Measurements from ENCODE around the gene PARP4.
"Not testable (repeated sequence)": the region's sequence is repeated elsewhere in the genome, so short reads cannot be mapped to it uniquely, and the experiment has no call there.

Gene PARP4

GRCh38 chr13:24512197-24512907 is at the start of gene PARP4:
TSS of gene PARP4 (minus strand) at chr13:24512778. CDS start at chr13:24503776, 9,002 bp downstream.
- Histone ChIP-seq H3K27ac (peak within 1 kb of the TSS; percentile 84 to 85), H3K36me3 (no peaks in the 10 kb centered on the region), H3K4me1 (peaks cover 0 to 13% (median 8%) of the 10 kb centered on the region in 4 donors), H3K4me3 (peak within 1 kb of the TSS; percentile 66 to 88), H3K9me3 (no peaks in the 10 kb centered on the region), H3K27me3 (no peaks in the 10 kb centered on the region)
- DNase-seq: peak; percentile 79 to 86
- intact Hi-C loops (cut with DNase I; ENCODE audit: low total_unique reads): no loop called here
- no peak for TF ChIP-seq CTCF (IDR thresholded peaks at IDR 0.05)

GRCh38 chr13:24560579-24561187 is 48.1 kb upstream of the PARP4 start:
- H3K36me3 ChIP-seq; H3K9me3 ChIP-seq; DNase-seq; H3K27ac ChIP-seq; H3K27me3 ChIP-seq; H3K4me1 ChIP-seq; intact Hi-C loops (cut with DNase I; ENCODE audit: low total_unique reads); H3K4me3 ChIP-seq: not testable (repeated sequence)

- H3K9me3 ChIP-seq; H3K27me3 ChIP-seq; H3K27ac ChIP-seq; H3K4me1 ChIP-seq; H3K36me3 ChIP-seq; intact Hi-C loops (cut with DNase I; ENCODE audit: low total_unique reads); DNase-seq; H3K4me3 ChIP-seq: not testable (repeated sequence)
Observed at GRCh38 chr13:24559431-24560218, 47.0 kb upstream of the PARP4 start.

- H3K36me3 ChIP-seq: no peaks in the 10 kb centered on the region
- H3K4me3 ChIP-seq: no peak overlapping the region
- no peak overlapping the region for H3K27ac ChIP-seq
- TF ChIP-seq CTCF (IDR thresholded peaks at IDR 0.05): no peak
- intact Hi-C loops (cut with DNase I; ENCODE audit: low total_unique reads): no loop called here
- H3K4me1 ChIP-seq: no peaks in the 10 kb centered on the region
- peaks cover 0 to 5% (median 0%) of the 10 kb centered on the region in 3 donors for H3K9me3 ChIP-seq
- peaks cover 0 to 9% of the 10 kb centered on the region in 2 donors for H3K27me3 ChIP-seq
- no peak for DNase-seq
Observed at GRCh38 chr13:24557081-24557480, 44.5 kb upstream of the PARP4 start.

GRCh38 chr13:24553892-24554291 is 41.3 kb upstream of the PARP4 start:
- not testable (repeated sequence) for H3K4me3 ChIP-seq

GRCh38 chr13:24541476-24542352 is 29.1 kb upstream of the PARP4 start:
- peak in 1 of 2 donors; percentile 58 for DNase-seq
- Histone ChIP-seq H3K4me1 (peaks cover 0 to 14% (median 4%) of the 10 kb centered on the region in 4 donors), H3K27me3 (peaks cover 0 to 32% of the 10 kb centered on the region in 2 donors), H3K4me3 (peak overlapping the region; percentile 34 to 46)
- H3K9me3 ChIP-seq; H3K36me3 ChIP-seq; H3K27ac ChIP-seq; intact Hi-C loops (cut with DNase I; ENCODE audit: low total_unique reads): not testable (repeated sequence)

More at GRCh38 chr13:24553892-24554291, 41.3 kb upstream of the PARP4 start:
- H3K4me1 ChIP-seq; H3K27me3 ChIP-seq; DNase-seq; intact Hi-C loops (cut with DNase I; ENCODE audit: low total_unique reads); H3K9me3 ChIP-seq; H3K27ac ChIP-seq; H3K36me3 ChIP-seq: not testable (repeated sequence)

- no peak for DNase-seq
- Histone ChIP-seq H3K27me3 (peaks cover 0 to 32% of the 10 kb centered on the region in 2 donors), H3K4me3 (peak overlapping the region in 1 of 2 donors; percentile 46), H3K27ac (no peak overlapping the region), H3K36me3 (no peaks in the 10 kb centered on the region), H3K9me3 (no peaks in the 10 kb centered on the region), H3K4me1 (peaks cover 0 to 14% (median 4%) of the 10 kb centered on the region in 4 donors)
- intact Hi-C loops (cut with DNase I; ENCODE audit: low total_unique reads): no loop called here
- TF ChIP-seq CTCF (IDR thresholded peaks at IDR 0.05): no peak
Observed at GRCh38 chr13:24541127-24541475, 28.5 kb upstream of the PARP4 start.

All from tibial artery (tissue), 4 donors.